CD4-positive, alpha-beta T cell (primary cell): ENCODE data around the gene IPMK. TPM values are rescaled to one million over a fixed set of nuclear protein-coding genes. Genes with fewer than 3 reads are reported as not detected.

Experiments
- ATAC-seq: fragments of 200-7000 bp; cut with Tn5 transposase; one replicate; pipeline ENCODE4 v1.10.0; 2022; ENCODE audit warnings: mild to moderate bottlenecking; ENCODE audit not compliant: poor library complexity
- CTCF ChIA-PET: fragments of 350-600 bp; sonication (Branson Sonifier 250); formaldehyde crosslinking; loops from one replicate; lab custom pipeline; 2021; ENCODE audit warnings: antibody characterized with exemption, inconsistent platforms; lab: Charles Lee
- POLR2A ChIA-PET: fragments of 350-600 bp; sonication (Branson Sonifier 250); formaldehyde crosslinking; loops from one replicate; lab custom pipeline; 2021; ENCODE audit warnings: antibody characterized with exemption, inconsistent platforms; lab: Charles Lee
- DNase-seq, 14 experiments: peaks; one replicate each; pipeline ENCODE4 v3.0.0-alpha.2; 2013 to 2020; ENCODE audit warnings: mixed read lengths in 2 of 14
- H3K27ac ChIP-seq, 2 donors: one replicate each; pipeline versions ENCODE4 v1.5.1 to v1.7.0; 2013; ENCODE audit warnings: low read length in 2 of 2, low read depth in 1 of 2, mild to moderate bottlenecking in 1 of 2
- H3K27me3 ChIP-seq, 2 experiments: 1 replicate in 1 of 2; 2 replicates in 1 of 2; pipeline versions ENCODE4 v1.6.1 to v1.7.0; 2013; ENCODE audit warnings: low read length in 2 of 2, control low read depth in 1 of 2, mild to moderate bottlenecking in 1 of 2, moderate library complexity in 1 of 2; ENCODE audit not compliant: insufficient read depth in 2 of 2, control insufficient read depth in 1 of 2
- H3K36me3 ChIP-seq: one replicate; pipeline ENCODE4 v1.6.1; 2013; ENCODE audit warnings: low read length, control low read depth; ENCODE audit not compliant: insufficient read depth
- H3K4me1 ChIP-seq: one replicate; pipeline ENCODE4 v1.6.1; 2013; ENCODE audit warnings: low read length, control low read depth; ENCODE audit not compliant: insufficient read depth
- H3K4me3 ChIP-seq: one replicate; pipeline ENCODE4 v1.5.1; 2013; ENCODE audit warnings: mild to moderate bottlenecking, low read length, moderate library complexity
- H3K9me3 ChIP-seq, 2 experiments: 1 replicate in 1 of 2; 2 replicates in 1 of 2; pipeline versions ENCODE4 v1.6.1 to v1.7.0; 2013; ENCODE audit warnings: low read length in 2 of 2, mild to moderate bottlenecking in 2 of 2, control low read depth in 1 of 2, moderate library complexity in 1 of 2; ENCODE audit not compliant: control insufficient read depth in 1 of 2, insufficient read depth in 1 of 2
- H3K27ac Mint-ChIP-seq: one replicate; pipeline ENCODE4 v1.8.0; 2020; ENCODE audit warnings: mixed read lengths
- H3K27me3 Mint-ChIP-seq: one replicate; pipeline ENCODE4 v1.8.0; 2021; ENCODE audit warnings: mixed read lengths
- H3K36me3 Mint-ChIP-seq: one replicate; pipeline ENCODE4 v1.8.0; 2021; ENCODE audit warnings: low read depth, mixed read lengths
- H3K4me1 Mint-ChIP-seq: one replicate; pipeline ENCODE4 v1.8.0; 2021; ENCODE audit warnings: low read depth, mixed read lengths
- H3K4me3 Mint-ChIP-seq: one replicate; pipeline ENCODE4 v1.8.0; 2020; ENCODE audit warnings: mild to moderate bottlenecking, mixed read lengths
- H3K9me3 Mint-ChIP-seq: one replicate; pipeline ENCODE4 v1.8.0; 2020; ENCODE audit warnings: mixed read lengths
- CTCF ChIP-seq: fragments of 200-600 bp; IDR thresholded peaks from one replicate; pipeline ENCODE4 v1.8.0; 2022; ENCODE audit warnings: antibody characterized with exemption, mild to moderate bottlenecking
- intact Hi-C, 2 experiments: fragments of 100-400 bp; cut with DNase I in 1 of 2; cut with micrococcal nuclease in 1 of 2; formaldehyde crosslinking; loops; one replicate each; pipeline versions ENCODE4 v1.15.1 to v1.9.0; 2023 to 2025; cut with DNase I, micrococcal nuclease
- total RNA-seq, 174 experiments: library from RNA in 2 of 174; stranded (reverse) in 2 of 174; gene quantifications; one replicate each; pipeline ENCODE4 v1.2.3 and lab custom pipeline; 2021 to 2026

Gene IPMK
- total RNA-seq, 2 experiments from 2014 or later, result 1.4 to 1.5 TPM

- ChIA-PET CTCF (no interaction called here), POLR2A (interaction anchor here (1.0 kb wide), 1 partner anchor 10 kb away, joined by 3 read pairs; the partner anchor contains the start of gene CISD1)
- H3K9me3 ChIP-seq, result no peaks in the 10 kb centered on the region
- H3K36me3 Mint-ChIP-seq, result peaks cover 15% of the 10 kb centered on the region
- no peak for DNase-seq
- no peaks in the 10 kb centered on the region for H3K4me1 ChIP-seq
- H3K27ac ChIP-seq, result no peak overlapping the region
- intact Hi-C loops, result loop anchor here in 1 of 2 experiments (5.0 kb wide), 1 partner anchor 931 kb away; no protein-coding TSS in a partner anchor
- no peak overlapping the region for H3K4me3 ChIP-seq
- no peak for TF ChIP-seq CTCF
- H3K4me3 Mint-ChIP-seq, result no peak overlapping the region
- H3K4me1 Mint-ChIP-seq, result peaks cover 16% of the 10 kb centered on the region
- no peak overlapping the region for H3K27ac Mint-ChIP-seq
- no peak for ATAC-seq
- no peaks in the 10 kb centered on the region for H3K27me3 Mint-ChIP-seq
- peaks cover 14% of the 10 kb centered on the region for H3K36me3 ChIP-seq
- no peaks in the 10 kb centered on the region for H3K9me3 Mint-ChIP-seq
- no peaks in the 10 kb centered on the region for H3K27me3 ChIP-seq
Observed at GRCh38 chr10:58278274-58278961, 10.7 kb upstream of the IPMK start.

GRCh38 chr10:58275908-58276307 lies 8.2 kb upstream of the IPMK start:
- intact Hi-C loops, result loop anchor here in 1 of 2 experiments (5.0 kb wide), 1 partner anchor 929 kb away; no protein-coding TSS in a partner anchor
- CTCF ChIA-PET, result no interaction called here
- TF ChIP-seq CTCF, result no peak

GRCh38 chr10:58275261-58275660 lies 7.6 kb upstream of the IPMK start:
- Mint-ChIP-seq H3K4me1 (peaks cover 5% of the 10 kb centered on the region), H3K36me3 (peaks cover 8% of the 10 kb centered on the region), H3K27ac (no peak overlapping the region), H3K4me3 (no peak overlapping the region), H3K9me3 (no peaks in the 10 kb centered on the region), H3K27me3 (no peaks in the 10 kb centered on the region)
- Histone ChIP-seq H3K9me3 (no peaks in the 10 kb centered on the region), H3K36me3 (peaks cover 14% of the 10 kb centered on the region), H3K4me1 (no peaks in the 10 kb centered on the region), H3K27ac (no peak overlapping the region), H3K27me3 (no peaks in the 10 kb centered on the region), H3K4me3 (no peak overlapping the region)
- no peak for TF ChIP-seq CTCF
- intact Hi-C loops, result loop anchor here in 1 of 2 experiments (5.0 kb wide), 1 partner anchor 928 kb away; no protein-coding TSS in a partner anchor
- ATAC-seq, result no peak
- POLR2A ChIA-PET, result no interaction called here
- no peak for DNase-seq
- CTCF ChIA-PET, result interaction anchor here (0.8 kb wide), 1 partner anchor 109 kb away, joined by 3 read pairs; no protein-coding TSS in a partner anchor

More at GRCh38 chr10:58275908-58276307, 8.2 kb upstream of the IPMK start:
- H3K27me3 ChIP-seq, result no peaks in the 10 kb centered on the region
- peaks cover 14% of the 10 kb centered on the region for H3K36me3 ChIP-seq
- no peak overlapping the region for H3K27ac Mint-ChIP-seq
- H3K36me3 Mint-ChIP-seq, result peaks cover 15% of the 10 kb centered on the region
- ATAC-seq (no peak), DNase-seq (no peak)
- no peaks in the 10 kb centered on the region for H3K9me3 Mint-ChIP-seq
- H3K4me1 Mint-ChIP-seq, result peaks cover 4% of the 10 kb centered on the region
- POLR2A ChIA-PET, result no interaction called here
- no peak overlapping the region for H3K27ac ChIP-seq
- no peaks in the 10 kb centered on the region for H3K27me3 Mint-ChIP-seq
- H3K4me3 ChIP-seq, result no peak overlapping the region
- H3K4me1 ChIP-seq, result no peaks in the 10 kb centered on the region
- no peak overlapping the region for H3K4me3 Mint-ChIP-seq
- H3K9me3 ChIP-seq, result no peaks in the 10 kb centered on the region
